Stimulated activated CD8-positive, alpha-beta memory T cell treated with anti-CD3 and anti-CD28 coated beads, Interleukin-2, amount 100 ng/mL, for 48 hours (primary cell): ENCODE results near the gene RIN2.
"Not testable (repeated sequence)": the region's sequence is repeated elsewhere in the genome, so short reads cannot be mapped to it uniquely, and the experiment has no call there.

Source experiments
- DNase-seq, 2 donors: peaks; one replicate each; pipeline ENCODE4 v3.0.0-alpha.2; 2020; ENCODE audit warnings: low read depth in 2 of 2

The RIN2 gene

DNA sequence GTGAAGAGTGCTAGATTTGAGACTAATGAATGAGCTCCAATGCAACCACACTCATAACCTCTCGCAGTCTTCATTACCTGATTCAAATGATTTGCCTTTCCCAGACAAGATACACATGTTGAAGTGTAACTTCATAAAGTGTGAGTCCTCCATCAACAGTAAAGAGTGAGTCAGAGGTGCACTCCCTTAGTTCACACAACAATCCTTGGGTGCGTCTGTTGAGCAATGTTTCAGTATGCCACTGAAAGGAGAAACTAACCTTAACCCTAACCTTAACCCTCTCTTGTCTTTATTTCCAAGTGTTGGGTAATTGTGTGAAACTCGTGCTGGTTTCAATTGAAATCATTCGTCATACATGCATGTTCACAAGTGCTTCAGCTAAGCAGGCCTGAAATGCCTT is 21.0 kb upstream of the RIN2 start:
- DNase-seq: no peak

DNA sequence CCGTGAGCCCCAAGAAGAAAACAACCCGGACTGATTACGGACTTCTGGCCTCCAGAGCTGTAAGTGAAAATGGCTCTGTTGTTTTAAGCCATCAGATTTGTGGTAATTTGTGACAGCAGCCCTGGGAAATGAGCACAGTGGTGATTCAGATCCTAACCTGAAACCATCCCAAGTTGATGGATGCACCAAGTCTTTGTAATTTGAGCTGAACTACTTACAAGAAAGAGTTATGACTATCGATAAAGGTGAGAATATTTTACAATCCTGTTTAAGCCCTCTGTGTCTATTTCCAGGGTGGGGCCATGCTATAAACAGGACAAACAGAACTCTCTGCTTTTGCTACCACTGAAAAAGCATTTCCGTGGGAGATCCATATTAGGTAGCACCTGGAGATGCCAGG is 19.1 kb upstream of the RIN2 start:
- DNase-seq: no peak

DNA sequence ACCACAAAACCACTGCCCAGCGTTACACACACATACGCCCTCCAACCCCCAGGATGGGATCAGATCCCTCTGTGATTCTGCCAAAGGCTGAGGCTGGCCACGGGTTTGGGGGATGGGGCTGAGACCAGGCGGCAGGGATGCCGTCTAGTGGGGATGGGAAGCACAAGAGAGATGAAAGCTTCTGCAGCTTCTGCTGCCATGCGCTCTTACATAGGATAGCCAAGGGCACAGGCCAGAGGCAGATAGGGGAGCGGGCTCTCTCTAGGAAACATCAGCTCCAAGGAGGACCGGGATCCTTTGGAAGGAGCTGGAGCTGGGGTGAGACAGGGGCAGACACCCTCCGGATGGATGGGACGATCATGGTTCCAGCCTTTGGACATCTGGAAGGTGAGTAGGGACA is 18.7 kb upstream of the RIN2 start:
- no peak for DNase-seq

DNA sequence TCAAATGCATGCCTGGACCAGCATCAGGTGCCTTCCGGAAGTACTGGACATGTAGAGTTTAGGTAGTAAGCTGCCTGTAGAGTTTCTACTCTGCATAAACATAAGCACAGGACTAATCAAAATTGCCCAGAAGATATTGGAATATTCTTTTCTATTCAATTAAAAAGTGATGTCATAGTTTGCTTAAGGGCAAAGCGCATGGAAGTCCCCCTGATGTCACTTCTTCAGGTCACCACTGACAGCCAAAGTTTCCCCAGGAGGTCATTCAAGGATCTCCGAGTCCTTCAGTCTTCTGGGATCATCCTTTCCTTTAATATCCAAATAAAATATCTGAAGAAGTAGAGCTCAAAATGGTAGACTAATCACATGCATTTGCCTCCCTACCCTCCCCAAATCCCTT is 17.5 kb upstream of the RIN2 start:
- DNase-seq: no peak

DNA sequence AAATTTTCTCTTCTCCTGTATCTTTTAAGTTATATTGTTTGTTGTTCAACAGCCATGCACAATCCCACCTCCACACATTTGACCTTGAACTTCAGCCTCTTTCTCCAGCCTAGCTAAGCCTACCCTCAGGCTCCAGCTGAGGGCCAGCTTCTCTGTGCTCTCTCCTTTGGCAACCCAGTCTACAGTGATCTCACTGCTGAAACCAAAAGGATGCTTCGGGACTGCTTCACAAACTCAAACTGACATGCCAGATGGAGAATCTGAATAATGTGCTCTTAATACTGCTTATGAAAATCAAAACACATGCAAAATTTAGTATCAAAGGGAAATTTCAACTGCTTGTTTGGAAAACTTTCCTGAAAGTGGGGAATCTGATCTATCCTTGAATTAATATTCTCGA is 16.1 kb upstream of the RIN2 start:
- DNase-seq: no peak

DNA sequence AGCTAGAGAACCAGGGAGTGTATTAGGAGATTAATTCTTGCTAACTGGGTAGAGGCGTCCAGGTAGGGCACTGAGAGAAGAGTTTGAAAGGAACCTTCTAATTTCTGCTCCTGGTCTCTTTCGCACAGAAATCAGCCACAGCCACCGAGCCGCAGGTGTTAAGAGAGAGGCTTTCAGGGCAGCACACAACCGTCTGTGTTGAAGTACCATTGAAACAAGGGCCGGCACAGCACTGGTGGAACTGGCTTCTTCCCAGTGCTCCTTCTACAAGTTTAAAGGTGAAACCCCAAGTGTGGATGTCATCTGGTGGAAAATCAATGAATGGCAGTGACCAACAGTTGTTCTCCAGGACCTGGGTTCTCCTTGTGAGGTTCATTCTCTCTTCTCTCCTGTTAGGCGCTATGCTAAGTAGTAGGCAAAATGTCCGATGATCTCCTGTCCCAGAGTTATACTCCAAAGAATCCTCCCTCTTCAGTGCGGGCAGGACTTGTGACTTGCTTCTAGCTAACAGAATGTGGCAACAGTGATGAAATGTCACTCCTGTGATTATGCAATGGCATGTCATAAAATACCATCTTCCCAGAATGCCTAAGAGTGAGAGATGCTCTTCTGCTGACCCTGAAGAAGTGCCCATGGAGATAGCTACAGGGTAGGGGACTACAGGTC is 15.0 kb upstream of the RIN2 start:
- no peak for DNase-seq

DNA sequence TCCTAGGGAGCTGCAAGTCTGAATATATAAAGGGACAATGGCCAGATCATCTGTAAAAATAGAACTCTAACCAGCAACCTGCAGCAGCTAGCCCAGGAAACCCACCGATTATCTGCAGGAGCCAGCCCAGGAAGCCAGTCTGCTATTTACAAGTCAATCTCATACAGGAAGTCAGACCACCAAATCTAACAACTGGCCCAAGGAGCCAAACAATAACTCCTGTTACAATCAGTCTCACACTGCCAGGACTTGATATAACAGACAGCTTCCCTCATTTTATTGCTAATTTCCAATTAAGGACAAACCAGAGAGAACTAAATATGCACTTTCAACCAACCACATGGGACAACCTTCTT is 14.4 kb upstream of the RIN2 start:
- DNase-seq: no peak

DNA sequence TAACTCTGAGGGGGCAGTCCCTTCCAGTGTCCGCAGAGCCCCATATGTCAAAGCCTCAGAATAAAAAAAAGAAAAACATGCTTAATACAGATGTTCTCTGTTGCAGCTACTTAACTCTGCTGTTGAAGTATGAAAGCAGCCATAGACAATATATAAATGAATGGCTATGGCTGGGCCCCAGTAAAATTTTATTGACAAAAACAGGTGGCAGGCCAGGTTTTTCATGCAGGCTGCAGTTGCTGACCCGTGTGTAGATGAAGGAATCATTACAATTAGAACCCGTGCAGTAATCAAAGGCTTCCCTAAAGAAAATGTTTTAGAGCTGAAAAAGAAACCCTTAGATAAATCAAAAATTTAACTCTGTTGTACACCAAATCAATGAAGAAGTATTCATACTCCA is 13.0 kb upstream of the RIN2 start:
- no peak for DNase-seq

DNA sequence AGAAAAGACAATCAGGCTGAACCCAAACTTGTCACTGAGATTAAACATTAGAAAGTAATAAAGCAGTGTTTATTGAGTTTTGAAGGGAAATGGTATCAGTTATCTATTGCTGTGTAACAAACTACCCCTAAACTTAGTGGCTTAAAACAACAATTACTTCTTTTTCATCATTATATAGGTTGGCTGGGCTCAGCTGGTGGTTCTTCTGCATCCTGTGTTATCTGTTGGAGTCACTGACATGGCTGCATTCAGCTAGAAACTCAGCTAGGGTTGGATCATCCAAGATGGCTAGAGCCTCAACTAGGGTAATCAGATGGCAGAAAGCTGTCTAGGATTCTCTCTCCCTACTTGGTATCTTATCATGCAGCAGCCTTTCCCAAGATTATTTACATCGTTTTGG is 12.5 kb upstream of the RIN2 start:
- DNase-seq: no peak

DNA sequence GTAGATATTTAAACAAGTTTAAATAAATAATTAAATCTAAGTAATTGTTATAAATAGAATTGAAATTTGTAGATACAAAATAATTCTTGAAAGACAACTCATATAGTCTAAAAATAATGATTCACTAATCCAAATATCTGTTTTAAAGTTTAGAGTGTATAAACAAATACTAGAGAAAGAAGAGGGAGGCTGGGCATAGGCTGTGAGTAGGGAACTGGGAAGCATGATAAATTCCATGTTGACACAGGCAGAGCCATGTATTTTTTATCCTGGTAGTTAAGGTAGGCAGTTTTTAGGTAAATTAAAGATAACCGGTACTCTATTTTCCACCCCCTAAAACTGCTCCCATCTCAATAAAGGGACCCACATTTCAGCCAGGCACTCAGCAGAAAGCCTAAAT is 11.7 kb upstream of the RIN2 start:
- no peak for DNase-seq

DNA sequence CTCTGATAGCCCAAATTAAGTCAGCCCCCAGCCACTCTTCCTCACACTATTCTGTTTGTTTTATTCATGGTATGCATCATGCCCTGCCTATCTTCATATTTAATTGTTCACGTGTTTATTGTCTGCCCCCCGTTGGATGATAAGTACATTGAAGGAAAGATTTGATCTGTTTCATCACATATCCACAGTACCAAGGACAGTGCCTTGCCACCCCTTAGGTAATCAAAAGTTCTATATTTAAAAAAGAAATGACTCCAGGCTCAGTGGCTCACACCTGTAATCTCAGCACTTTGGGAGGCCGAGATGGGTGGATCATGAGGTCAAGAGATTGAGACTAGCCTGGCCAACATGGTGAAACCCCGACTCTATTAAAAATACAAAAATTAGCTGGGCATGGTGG is 10.2 kb upstream of the RIN2 start:
- no peak for DNase-seq

DNA sequence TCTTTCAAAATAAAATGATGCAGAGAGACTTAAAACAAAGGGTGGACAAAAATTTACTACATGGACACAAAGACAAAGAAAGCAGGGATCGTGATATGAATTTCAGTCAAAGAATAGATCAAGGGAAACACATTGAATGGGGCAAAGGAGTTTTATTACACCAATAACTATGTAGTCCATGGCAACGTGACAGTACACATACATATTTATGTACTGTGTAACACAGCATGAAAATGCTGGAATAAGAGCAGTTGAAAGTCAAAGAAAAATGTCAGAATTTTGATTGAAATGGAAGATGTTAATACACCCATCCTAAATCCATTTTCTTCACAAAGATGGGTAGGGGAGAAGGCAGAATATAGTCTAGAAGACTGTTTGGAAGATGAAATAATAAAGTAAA is 9.4 kb upstream of the RIN2 start:
- no peak for DNase-seq

DNA sequence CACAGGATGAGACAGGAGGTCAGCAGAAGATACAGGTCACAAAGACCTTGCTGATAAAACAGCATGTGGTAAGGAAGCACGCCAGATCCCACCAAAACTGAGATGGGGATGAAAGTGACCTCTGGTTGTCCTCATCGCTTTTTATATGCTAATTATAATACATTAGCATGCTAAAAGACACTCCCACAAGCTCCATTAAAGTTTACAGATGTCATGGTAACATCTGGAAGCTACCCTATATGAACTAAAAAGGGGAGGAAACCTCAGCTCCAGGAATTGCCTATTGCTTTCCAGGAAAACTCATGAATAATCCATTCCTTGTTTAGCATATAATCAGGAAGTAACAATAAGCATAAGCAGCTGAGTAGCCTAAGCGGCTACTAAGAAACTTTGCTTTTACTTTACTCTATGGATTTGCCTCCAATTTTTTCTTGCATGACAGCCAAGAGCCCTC is 8.4 kb upstream of the RIN2 start:
- DNase-seq: no peak

DNA sequence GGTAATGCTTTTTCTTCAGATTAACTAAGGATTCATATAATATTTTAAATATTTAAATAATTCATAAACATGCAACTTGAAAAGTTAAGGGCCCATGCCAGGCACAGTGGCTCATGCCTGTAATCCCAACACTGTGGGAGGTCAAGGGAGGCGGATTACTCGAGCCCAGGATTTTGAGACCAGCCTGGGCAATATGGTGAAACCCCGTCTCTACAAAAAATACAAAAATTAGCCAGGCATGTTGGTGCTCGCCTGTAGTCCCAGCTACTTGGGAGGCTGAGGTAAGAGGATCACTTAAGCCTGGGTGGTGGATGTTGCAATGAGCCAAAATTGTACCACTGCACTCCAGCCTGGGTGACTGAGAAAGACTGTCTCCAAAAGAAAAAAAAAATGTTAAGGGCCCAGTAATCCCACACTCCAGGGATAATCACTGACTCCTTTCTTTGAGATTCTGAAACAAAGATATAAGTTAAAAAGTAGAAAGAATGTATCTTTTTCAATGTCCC is 7.9 kb upstream of the RIN2 start:
- DNase-seq: no peak

DNA sequence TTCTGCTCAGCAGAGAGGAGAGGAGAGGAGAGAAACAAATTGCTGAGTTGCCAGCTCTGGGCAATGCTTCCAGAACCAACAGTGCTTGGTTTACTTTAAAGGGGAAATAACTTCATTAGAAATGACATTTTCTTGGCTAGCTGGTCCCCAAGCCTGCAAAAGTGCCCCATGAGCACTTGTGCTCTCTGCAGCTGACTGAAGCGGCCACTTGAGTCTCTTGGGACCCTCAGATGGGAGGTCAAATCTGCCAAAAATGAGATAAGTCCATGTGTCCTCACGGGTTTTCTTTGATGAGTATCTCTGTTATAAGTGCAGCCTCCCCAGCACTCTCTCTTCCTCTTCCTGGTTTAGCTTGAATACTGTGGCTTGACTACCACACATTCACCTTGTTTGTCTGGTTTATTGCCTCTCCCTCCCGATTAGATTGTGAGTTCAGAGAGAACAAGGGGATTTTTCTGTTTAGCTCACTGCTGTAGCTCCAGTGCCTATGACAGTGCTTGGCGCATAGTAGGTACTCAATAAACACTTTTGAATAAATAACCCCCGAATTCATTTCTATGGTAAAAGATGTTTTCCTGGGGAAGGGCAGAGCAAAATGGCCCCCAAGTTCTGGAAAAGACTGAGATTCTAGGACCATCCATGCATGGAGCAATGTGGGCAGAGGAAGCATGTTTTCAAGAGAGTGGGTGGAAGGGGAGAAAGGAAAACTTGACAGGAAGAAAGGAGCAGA is 7.0 kb upstream of the RIN2 start:
- DNase-seq: no peak

DNA sequence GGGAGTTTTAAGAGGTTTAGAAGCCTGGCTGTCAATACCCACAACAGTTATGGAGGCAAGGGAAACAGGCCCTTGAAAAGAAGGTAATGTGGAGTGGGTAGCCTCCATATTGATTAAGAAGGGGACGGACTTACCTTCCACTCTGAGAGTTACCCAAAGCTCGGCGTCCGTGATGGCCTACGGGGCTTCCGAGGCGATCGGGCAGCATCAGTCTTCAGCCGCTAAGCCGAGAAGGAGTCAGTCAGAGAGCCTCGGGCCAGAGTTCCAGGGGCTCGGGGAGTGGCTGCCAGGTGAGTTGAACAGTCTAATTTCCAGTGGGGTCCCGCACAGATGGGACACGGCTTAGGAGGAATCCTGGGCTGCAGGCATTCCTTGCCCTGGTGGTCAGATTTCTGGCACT is 3.9 kb upstream of the RIN2 start:
- DNase-seq: not testable (repeated sequence)

DNA sequence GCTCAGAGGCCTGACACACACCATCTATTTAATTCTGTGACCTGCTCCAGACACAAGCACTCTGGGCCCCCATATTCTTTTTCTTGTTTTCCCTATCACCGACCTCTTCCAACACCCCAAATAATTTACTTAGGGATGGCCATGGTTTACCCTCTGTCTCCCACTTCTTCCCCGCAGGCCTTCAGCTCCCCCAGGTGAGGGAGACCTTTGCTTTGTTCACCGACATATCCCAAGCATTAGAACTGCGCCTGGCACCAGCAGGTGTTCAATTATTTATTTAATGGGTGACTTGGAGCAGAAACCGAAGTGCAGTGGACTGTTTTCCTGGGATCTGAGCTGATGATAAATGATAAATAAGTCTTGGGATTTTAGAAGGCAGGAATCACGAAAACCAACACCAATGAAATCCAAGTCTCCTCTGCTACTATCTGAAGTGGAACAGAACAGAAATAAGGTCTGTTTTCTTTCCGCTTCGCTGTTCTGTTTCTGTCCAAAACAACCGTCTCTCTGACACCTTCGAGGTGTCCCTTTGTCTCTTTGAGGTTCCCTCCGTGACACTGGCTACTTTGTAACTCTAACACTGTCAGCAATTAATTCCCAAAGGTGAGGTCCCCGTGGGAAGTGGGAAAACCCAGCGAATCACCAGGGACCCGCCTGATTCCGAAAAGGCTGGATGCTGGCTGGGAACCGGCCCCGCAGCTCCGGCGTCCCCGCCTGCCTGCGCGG is 1.1 kb upstream of the RIN2 start:
- DNase-seq: no peak

DNA sequence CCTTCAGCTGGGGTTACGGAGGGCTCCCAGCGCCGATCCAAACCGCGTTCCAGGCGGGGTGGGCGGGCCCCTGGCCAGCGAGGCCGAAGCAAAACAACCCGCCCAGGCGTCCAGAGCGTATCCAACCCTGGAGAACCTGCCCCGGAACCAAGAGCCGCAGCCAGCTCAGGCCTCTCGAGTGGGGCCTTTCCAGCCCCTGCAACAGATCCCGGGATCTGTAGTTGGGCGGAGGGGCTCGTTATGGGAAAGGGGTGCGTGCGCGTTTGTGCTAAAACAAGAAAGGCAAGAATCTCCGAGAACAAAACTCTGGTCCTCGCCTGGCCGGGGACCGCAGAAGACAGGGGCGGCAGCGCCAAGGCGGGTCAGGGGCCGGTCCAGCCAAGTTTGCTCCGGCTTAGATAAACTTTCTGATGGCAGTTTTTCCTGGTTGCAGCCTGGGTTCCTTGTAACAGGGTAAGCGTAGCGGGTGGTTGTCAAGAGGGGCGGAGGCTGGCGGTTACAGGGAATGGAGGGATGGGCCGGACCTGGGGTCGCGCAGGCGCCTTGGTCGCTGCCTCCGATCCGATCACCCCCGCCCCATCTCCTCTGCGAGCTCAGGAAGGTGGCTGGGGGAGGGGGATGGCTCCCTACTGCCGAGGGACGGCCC is 448 bp upstream of the RIN2 start:
- DNase-seq: no peak

DNA sequence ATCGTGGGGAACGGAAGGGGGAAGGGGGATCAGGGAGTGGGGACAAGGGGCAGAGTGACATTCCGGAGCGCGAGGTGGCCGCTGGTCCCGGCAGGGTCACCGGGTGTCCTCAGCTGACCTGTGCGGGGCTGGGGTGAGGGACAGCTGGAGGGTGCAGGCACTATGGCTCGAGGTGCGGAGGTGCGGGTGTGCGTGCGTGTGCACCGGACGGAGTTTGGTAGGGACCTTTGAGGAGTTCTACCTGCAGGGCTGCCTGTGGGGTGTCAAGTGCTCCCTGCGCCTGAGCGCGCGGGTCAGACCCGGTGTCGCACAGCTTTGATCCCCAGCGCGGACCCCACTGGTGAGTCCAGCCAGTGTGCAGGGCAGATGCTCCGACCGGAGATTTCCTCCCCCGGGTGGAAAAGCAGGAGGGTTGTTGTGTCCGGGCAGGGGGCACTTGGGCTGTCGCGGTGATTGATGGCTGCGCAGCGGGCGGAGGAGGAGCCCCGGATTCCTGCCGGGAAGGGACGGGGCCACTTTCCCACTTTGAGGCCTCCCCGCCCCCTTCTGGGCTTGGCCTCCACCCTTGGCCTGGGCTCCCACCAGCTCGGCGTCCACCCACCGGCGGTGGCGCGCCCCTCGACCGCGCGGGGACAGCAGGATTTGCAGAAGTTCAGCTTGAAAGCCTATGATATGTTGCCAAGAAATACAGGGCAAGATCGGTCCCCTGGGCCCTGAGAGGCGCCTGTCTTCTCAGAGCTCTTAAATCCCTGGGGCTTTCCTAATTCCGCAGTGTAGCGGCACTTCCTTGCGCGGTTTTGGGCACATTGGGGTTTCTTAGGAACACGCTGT is 658 bp downstream of the RIN2 start:
- no peak for DNase-seq

DNA sequence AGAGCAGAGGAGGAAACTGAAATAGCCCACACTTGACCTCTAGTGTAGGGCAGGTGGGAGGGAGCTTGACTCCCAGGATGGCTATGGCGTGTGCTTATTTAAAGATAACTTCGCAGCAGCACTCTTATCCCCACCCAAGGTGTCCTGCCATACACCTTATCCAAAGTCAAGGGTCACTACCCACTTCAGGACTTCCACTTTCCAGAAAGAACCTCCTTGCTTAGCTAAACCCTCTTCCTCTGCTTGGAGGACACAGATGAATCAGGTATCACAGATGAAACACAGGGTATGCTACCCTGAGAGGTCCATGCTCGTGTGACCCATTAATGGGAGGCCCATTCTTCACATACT is 2.3 kb downstream of the RIN2 start:
- no peak for DNase-seq

DNA sequence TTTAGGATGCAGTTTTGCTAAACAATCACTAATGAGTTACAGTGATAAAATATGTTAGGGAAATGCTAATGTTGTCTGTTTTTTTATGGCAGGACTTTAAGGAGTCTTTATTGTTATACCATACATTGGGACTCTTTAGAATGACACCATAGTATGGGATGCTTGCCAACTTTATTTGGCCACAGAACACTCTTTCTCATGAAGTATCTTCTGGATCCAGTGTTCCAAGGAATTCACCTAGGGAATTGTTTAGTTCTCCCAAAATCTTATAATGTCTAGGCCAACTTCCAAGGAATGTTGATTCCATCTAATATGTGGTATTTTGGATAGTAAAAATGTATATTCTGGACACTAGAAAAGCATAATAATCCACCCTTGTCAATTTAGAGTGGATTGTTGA is 3.3 kb downstream of the RIN2 start:
- DNase-seq: no peak

DNA sequence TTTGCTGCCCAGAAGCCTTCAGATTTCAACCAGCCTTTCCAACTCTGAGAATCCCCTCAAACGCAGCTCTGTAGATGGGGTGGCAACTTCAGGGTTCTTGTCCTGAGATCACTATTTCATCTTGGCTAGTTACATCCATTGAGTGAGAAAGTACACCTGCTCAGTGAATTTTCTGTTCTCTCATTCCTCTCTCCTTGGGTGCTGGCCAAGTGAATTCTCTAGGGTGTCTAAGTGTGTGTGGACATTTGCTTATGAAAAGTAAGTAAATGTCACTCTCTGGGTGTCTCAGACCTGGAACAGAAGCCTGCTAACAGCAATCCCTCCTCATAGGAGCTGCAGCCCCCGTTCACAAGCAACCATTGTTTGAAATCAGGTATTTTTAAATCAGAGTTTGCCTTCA is 3.8 kb downstream of the RIN2 start:
- no peak for DNase-seq
